Glutamatergic neuron (in vitro differentiated cells): ENCODE data around the gene ZFAND4. TPM values are rescaled to one million over a fixed set of nuclear protein-coding genes. Genes with fewer than 3 reads are reported as not detected.
"Not testable (repeated sequence)": the region's sequence is repeated elsewhere in the genome, so short reads cannot be mapped to it uniquely, and the experiment has no call there.

Source experiments
- DNase-seq: peaks from one replicate; pipeline ENCODE4 v3.0.0; 2022
- H3K27ac Mint-ChIP-seq: one replicate; pipeline ENCODE4 v1.8.0; 2020; ENCODE audit warnings: mild to moderate bottlenecking, mixed read lengths, inconsistent platforms; ENCODE audit not compliant: unreplicated experiment
- H3K27me3 Mint-ChIP-seq: one replicate; pipeline ENCODE4 v1.8.0; 2020; ENCODE audit warnings: mild to moderate bottlenecking, moderate library complexity, mixed read lengths, inconsistent platforms; ENCODE audit not compliant: unreplicated experiment
- H3K36me3 Mint-ChIP-seq: one replicate; pipeline ENCODE4 v1.8.0; 2020; ENCODE audit warnings: mild to moderate bottlenecking, mixed read lengths, inconsistent platforms; ENCODE audit not compliant: unreplicated experiment
- H3K4me1 Mint-ChIP-seq: one replicate; pipeline ENCODE4 v1.8.0; 2020; ENCODE audit warnings: mild to moderate bottlenecking, low read depth, mixed read lengths, inconsistent platforms; ENCODE audit not compliant: unreplicated experiment
- H3K4me3 Mint-ChIP-seq: one replicate; pipeline ENCODE4 v1.8.0; 2020; ENCODE audit warnings: mild to moderate bottlenecking, mixed read lengths, inconsistent platforms; ENCODE audit not compliant: unreplicated experiment
- H3K9me3 Mint-ChIP-seq: one replicate; pipeline ENCODE4 v1.8.0; 2020; ENCODE audit warnings: mild to moderate bottlenecking, moderate library complexity, mixed read lengths, inconsistent platforms; ENCODE audit not compliant: unreplicated experiment
- CTCF ChIP-seq: fragments of 200-600 bp; sonication (generic); IDR thresholded peaks from one replicate; pipeline ENCODE4 v1.5.0; 2021; ENCODE audit not compliant: partially characterized antibody, unreplicated experiment
- total RNA-seq: library from RNA; stranded (reverse); fragmentation: NEBNext Ultra II Directional; extraction: Animal tissue kit (Norgen Biotek cat#: 25700); gene quantifications from one replicate; pipeline ENCODE4 v1.2.1, GENCODE V29; 2021; ENCODE audit not compliant: unreplicated experiment

ZFAND4 gene
- total RNA-seq, 1 donor from 2014 or later = 33.0 TPM

DNA sequence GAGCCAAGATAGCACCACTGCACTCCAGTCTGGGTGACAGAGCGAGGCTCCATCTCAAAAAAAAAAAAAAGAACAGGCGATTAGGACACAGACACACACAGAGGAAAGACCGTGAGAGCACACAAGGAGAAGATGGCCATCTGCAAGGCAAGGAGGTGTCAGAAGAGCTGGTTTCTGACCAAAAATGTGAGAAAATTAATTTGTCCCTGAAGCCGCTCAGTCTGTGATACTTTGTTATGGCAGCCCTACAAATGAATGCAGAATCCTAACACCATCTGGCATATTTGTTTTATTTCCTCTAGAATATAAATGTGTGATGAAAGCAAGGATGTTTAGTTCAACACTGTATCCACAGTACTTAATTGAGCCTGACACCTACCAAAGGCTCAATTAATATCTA is 69.7 kb downstream of the ZFAND4 start:
- H3K9me3 Mint-ChIP-seq = peaks cover 3% of the 10 kb centered on the region
- no peak for DNase-seq
- H3K27ac Mint-ChIP-seq = no peak overlapping the region
- H3K4me1 Mint-ChIP-seq = peaks cover 2% of the 10 kb centered on the region
- H3K27me3 Mint-ChIP-seq = peaks cover 2% of the 10 kb centered on the region
- no peak for TF ChIP-seq CTCF
- no peak overlapping the region for H3K4me3 Mint-ChIP-seq
- H3K36me3 Mint-ChIP-seq = peaks cover 13% of the 10 kb centered on the region

DNA sequence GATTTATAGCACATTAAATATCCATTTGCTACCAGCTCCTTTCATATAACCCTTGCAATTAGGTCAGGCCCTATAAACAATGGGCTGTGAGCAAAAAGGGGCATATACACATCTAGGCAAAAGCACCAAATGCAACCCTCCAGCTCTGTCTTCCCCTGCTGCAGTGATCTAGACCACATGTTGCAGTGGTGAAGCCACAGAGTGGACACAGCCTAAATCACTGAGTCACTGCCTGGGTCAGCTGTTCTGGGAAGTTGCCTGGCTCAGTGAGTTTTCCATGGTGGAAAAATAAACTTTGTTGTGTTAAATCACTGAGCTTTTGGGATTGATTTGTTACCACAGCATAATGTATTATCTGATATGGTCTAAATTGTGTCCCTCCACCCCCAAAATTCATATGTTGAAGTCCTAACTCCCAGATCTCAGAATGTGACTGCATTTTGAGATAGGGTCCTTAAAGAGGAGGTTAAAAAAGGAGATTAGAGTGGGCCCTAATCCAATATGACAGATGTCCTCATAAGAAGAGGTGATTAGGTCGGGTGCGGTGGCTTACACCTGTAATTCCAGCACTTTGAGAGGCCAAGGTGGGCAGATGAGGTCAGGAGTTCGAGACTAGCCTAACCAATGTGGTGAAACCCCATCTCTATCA is 70.4 kb downstream of the ZFAND4 start:
- Mint-ChIP-seq H3K27ac (no peak overlapping the region), H3K36me3 (peaks cover 13% of the 10 kb centered on the region), H3K4me3 (no peak overlapping the region), H3K27me3 (peaks cover 2% of the 10 kb centered on the region), H3K4me1 (no peaks in the 10 kb centered on the region), H3K9me3 (peaks cover 3% of the 10 kb centered on the region)
- TF ChIP-seq CTCF = no peak
- no peak for DNase-seq

- H3K27ac Mint-ChIP-seq, H3K4me3 Mint-ChIP-seq: not testable (repeated sequence)
These were observed 71.2 kb downstream of the ZFAND4 start for GRCh38 chr10:45601254-45601930.

DNA sequence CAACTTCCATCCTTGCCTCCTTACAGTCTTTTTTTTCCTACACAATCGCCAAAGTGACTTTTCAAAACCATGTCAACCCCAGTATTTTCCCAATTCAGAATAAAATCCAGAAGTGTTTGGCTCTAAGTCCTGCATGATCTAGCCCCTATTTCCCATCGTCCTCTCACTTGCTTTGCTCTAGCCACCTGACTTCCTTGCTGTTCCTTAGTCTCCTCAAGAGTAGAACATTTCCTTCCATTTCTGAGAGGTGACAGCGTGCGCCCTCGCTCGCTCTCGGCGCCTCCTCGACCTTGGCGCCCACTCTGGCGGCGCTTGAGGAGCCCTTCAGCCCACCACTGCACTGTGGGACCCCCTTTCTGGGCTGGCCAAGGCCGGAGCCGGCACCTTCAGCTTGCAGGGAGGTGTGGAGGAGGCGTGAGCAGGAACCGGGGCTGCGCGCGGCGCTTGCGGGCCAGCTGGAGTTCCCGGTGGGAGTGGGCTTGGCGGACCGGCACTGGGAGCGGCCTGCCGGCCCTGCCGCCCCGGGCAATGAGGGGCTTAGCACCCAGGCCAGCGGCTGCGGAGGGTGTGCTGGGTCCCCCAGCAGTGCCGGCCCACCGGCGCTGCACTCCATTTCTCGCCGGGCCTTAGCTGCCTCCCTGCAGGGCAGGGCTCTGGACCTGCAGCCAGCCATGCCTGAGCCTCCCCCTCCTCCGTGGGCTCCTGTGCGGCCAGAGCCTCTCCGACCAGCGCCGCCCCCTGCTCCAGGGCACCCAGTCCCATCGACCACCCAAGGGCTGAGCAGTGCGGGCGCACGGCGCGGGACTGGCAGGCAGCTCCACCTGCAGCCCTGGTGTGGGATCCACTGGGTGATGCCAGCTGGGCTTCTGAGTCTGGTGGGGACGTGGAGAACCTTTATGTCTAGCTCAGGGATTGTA is 72.0 kb downstream of the ZFAND4 start:
- not testable (repeated sequence) for H3K4me1 Mint-ChIP-seq, H3K9me3 Mint-ChIP-seq, DNase-seq, H3K27me3 Mint-ChIP-seq, H3K4me3 Mint-ChIP-seq, H3K27ac Mint-ChIP-seq
- H3K36me3 Mint-ChIP-seq = peaks cover 13% of the 10 kb centered on the region

More at GRCh38 chr10:45601254-45601930, 71.2 kb downstream of the ZFAND4 start:
- DNase-seq, H3K4me1 Mint-ChIP-seq, H3K9me3 Mint-ChIP-seq, H3K27me3 Mint-ChIP-seq: not testable (repeated sequence)
- peaks cover 13% of the 10 kb centered on the region for H3K36me3 Mint-ChIP-seq

DNA sequence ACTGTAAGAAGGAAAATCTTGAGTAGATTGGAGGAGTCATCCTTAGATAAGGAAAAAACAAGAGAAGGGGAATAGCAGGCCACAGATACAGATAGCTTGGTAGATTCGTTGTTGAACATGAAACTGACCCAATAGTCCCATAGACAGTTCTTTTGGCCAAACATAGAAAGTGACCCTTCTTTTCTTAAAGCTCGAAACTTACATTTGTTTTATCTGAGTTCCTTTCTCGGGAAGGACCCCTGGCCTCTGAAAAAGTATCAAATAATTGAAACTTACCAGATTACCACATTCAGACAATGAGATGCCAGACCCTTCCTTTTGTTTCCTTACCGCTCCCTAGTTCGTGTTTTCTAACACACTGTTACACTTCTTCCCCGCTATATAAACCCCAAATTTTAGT is 72.9 kb downstream of the ZFAND4 start:
- Mint-ChIP-seq H3K36me3 (peaks cover 13% of the 10 kb centered on the region), H3K4me1 (no peaks in the 10 kb centered on the region), H3K9me3 (peaks cover 8% of the 10 kb centered on the region), H3K27ac (no peak overlapping the region), H3K4me3 (no peak overlapping the region), H3K27me3 (peaks cover 9% of the 10 kb centered on the region)
- TF ChIP-seq CTCF = no peak
- DNase-seq = no peak
